Measurements from ENCODE around the gene HTT. TPM values are rescaled to one million over a fixed set of nuclear protein-coding genes. Genes with fewer than 3 reads are reported as not detected.

Gene HTT
- total and polyA plus RNA-seq, 2 donors: 12.8 to 17.9 TPM

DNA sequence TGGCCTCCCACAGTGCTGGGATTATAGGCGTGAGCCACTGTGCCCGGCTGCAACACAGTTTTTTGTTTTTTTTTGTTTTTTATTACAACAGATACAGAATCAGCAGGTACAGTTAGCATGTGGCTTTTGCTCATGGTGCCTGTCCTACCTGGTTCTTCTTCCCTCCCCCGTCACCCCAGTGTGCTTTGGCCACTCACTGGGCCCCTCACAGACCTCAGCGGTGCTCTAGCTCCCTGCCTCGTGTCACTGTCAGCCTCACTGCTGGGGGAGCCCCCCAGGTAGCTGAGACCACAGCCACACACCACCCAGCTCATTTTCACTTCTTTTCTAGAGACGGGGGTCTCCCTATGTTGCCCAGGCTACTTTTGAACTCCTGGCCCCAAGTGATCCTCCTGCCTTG is 38.8 kb upstream of the HTT start:
- no peak for DNase-seq (ENCODE audit: low read depth in 6 of 9, low spot score in 9 of 9)
- Histone ChIP-seq H3K4me3 (ENCODE audit: low read length in 2 of 2) (no peak overlapping the region), H3K4me1 (ENCODE audit: control insufficient read depth in 2 of 2, insufficient read depth in 2 of 2, low read length in 2 of 2) (peaks cover 0 to 3% of the 10 kb centered on the region in 2 donors), H3K27ac (ENCODE audit: low read depth in 1 of 2, low read length in 1 of 2) (no peak overlapping the region), H3K9me3 (ENCODE audit: control insufficient read depth in 2 of 2, insufficient read depth in 1 of 2, low read length in 1 of 2) (no peaks in the 10 kb centered on the region), H3K36me3 (ENCODE audit: control insufficient read depth in 2 of 2, insufficient read depth in 2 of 2, low read length in 1 of 2) (no peaks in the 10 kb centered on the region), H3K27me3 (ENCODE audit: control insufficient read depth in 2 of 2, insufficient read depth in 1 of 2, low read length in 1 of 2) (peaks cover 0 to 16% of the 10 kb centered on the region in 2 donors)
- WGBS: 93% methylated on average over 6 of the region's 6 CpGs

DNA sequence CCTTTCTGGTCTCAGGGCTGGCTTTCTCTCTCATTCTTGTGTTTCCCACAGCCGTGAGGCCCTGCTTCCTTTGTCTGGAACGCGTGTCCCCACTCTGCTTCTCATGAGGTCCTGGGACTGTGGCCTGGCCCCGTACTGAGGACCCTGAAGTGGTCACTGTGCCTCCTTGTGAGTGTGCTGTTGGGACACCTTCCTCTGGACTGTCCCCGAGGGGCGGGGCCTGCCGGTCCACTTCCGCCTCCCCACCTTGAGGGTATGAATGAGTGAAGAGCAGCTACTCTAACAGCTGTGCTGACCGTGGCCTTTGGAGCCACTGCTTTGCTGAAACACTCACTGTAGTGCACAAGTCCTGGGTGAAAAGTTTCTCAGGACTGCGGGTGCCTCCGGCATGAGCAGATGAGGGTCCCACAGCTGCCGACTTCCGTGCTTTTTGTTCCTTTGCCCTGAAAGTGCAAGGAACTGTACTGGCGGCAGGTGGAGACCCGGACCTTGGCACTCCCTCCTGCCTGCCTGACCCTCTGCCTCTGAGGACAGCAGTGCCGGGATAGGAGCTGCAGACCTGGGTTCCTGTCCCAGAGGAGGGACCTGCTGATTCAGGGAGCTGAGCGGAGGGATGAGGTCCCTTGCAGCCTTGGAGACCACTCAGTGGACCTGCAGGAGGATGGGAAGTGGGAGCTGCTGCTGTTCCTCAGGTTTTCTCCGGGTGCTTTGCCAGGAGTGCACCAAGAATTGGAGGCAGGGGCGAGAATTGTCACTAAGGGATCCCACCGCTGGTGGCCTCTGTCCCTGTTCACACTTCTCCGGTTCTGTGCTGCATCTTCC is 38.1 kb upstream of the HTT start:
- Histone ChIP-seq H3K4me3 (ENCODE audit: low read length in 2 of 2) (no peak overlapping the region), H3K4me1 (ENCODE audit: control insufficient read depth in 2 of 2, insufficient read depth in 2 of 2, low read length in 2 of 2) (peaks cover 0 to 4% of the 10 kb centered on the region in 2 donors), H3K27me3 (ENCODE audit: control insufficient read depth in 2 of 2, insufficient read depth in 1 of 2, low read length in 1 of 2) (peaks cover 0 to 23% of the 10 kb centered on the region in 2 donors), H3K36me3 (ENCODE audit: control insufficient read depth in 2 of 2, insufficient read depth in 2 of 2, low read length in 1 of 2) (no peaks in the 10 kb centered on the region), H3K9me3 (ENCODE audit: control insufficient read depth in 2 of 2, insufficient read depth in 1 of 2, low read length in 1 of 2) (no peaks in the 10 kb centered on the region), H3K27ac (ENCODE audit: low read depth in 1 of 2, low read length in 1 of 2) (no peak overlapping the region)
- no peak for DNase-seq (ENCODE audit: low read depth in 6 of 9, low spot score in 9 of 9)
- 96% methylated on average over 21 of the region's 21 CpGs for WGBS

DNA sequence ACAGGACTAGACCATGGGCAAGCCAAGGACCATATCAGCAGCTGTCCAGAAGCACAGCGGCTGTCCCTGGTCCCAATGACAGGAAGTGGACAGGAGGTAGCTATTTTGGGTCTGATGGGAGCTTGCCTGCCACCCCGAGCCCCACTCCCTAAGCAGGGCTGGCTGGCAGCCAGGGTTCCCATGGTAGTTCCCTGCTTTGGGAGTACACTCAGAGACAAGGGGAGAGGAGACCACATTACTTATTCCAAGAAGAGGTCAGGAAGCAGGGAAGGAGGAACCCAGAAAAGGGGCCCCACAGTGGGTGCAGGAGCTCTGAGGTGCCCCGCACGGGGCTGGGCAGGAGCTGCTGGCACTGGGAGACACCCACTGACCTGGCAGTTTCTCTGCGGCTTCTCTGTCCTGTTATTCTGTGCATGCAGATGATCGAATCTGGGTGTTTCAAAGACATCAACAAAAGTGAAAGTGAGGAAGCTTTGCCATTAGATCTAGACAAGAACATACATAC is 36.5 kb upstream of the HTT start:
- Histone ChIP-seq H3K9me3 (ENCODE audit: control insufficient read depth in 2 of 2, insufficient read depth in 1 of 2, low read length in 1 of 2) (no peaks in the 10 kb centered on the region), H3K4me3 (ENCODE audit: low read length in 2 of 2) (no peak overlapping the region), H3K27ac (ENCODE audit: low read depth in 1 of 2, low read length in 1 of 2) (no peak overlapping the region), H3K4me1 (ENCODE audit: control insufficient read depth in 2 of 2, insufficient read depth in 2 of 2, low read length in 2 of 2) (peaks cover 0 to 4% of the 10 kb centered on the region in 2 donors), H3K27me3 (ENCODE audit: control insufficient read depth in 2 of 2, insufficient read depth in 1 of 2, low read length in 1 of 2) (peaks cover 0 to 39% of the 10 kb centered on the region in 2 donors), H3K36me3 (ENCODE audit: control insufficient read depth in 2 of 2, insufficient read depth in 2 of 2, low read length in 1 of 2) (no peaks in the 10 kb centered on the region)
- no peak for DNase-seq (ENCODE audit: low read depth in 6 of 9, low spot score in 9 of 9)
- WGBS: 2% methylated on average over 6 of the region's 6 CpGs

DNA sequence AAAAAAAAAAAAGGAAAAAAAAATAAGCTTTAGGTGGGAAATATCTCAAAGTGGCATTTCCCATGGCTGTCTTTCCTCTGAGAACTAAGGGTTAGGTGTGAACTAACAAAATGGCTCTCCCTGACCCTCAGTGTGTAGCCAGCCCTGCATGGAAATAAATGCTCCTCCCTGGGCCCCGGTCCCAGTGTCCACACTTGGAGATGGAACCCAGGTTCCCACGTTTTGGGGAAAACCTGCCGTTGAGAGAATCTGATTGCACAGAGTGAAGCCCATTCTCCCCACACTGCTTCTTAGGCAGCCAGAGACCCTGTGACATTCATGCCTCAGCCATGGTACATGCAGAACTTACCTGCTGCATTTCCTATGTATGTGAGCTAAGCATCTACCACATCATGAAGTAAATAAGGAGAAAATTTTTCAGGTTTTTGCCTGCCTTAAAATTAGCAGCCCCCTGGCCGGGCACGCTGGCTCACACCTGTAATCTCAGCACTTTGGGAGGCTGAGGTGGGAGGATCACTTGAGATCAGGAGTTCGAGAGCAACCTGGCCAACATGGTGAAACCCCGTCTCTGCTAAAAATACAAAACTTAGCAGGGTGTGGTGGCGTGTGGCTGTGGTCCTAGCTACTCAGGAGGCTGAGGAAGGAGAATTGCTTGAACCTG is 34.6 kb upstream of the HTT start:
- no peaks in the 10 kb centered on the region for H3K36me3 ChIP-seq (ENCODE audit: control insufficient read depth in 2 of 2, insufficient read depth in 2 of 2, low read length in 1 of 2)
- peaks cover 0 to 43% of the 10 kb centered on the region in 2 donors for H3K27me3 ChIP-seq (ENCODE audit: control insufficient read depth in 2 of 2, insufficient read depth in 1 of 2, low read length in 1 of 2)
- H3K27ac ChIP-seq (ENCODE audit: low read depth in 1 of 2, low read length in 1 of 2): no peak overlapping the region
- H3K4me3 ChIP-seq (ENCODE audit: low read length in 2 of 2): no peak overlapping the region
- peaks cover 0 to 4% of the 10 kb centered on the region in 2 donors for H3K4me1 ChIP-seq (ENCODE audit: control insufficient read depth in 2 of 2, insufficient read depth in 2 of 2, low read length in 2 of 2)
- DNase-seq (ENCODE audit: low read depth in 6 of 9, low spot score in 9 of 9): no peak
- WGBS: 97% methylated on average over 8 of the region's 8 CpGs
- no peaks in the 10 kb centered on the region for H3K9me3 ChIP-seq (ENCODE audit: control insufficient read depth in 2 of 2, insufficient read depth in 1 of 2, low read length in 1 of 2)

DNA sequence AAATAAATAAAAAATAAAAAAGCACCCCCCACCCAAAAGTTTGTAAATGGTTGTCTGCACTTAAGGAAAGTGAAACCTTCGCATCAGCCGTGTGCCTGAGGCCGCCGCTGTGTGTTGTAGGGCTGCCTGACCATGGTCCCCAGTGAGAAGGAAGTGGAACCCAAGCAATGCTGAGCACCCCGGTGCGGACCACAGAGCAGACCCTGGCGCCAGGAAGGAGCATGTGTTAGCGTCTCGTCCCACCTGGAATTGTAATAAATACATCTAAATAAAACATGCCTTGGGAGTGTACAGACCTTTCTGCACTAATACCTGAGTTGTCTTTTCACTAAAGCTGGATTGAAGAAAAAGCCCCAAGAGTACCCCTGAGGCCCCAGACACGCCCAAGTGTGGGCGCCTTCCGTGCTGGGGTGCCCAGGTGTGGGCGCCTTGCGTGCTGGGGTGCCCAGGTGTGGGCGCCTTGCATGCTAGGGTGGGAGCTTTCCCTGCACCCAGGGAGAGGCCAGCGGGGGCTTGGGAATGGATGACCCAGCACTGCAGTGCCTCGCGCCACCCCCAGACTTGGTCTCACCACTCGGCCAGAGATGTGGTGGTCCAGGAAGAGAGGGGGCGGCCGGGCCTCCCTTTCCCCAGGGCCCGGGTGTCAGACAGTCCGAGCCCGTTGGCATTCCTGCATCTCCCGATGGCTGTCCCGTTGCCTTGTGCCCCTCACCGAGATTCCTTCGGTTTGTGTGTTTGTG is 33.9 kb upstream of the HTT start:
- WGBS: 91% methylated on average over 28 of the region's 28 CpGs
- Histone ChIP-seq H3K27me3 (ENCODE audit: control insufficient read depth in 2 of 2, insufficient read depth in 1 of 2, low read length in 1 of 2) (peaks cover 0 to 45% of the 10 kb centered on the region in 2 donors), H3K4me1 (ENCODE audit: control insufficient read depth in 2 of 2, insufficient read depth in 2 of 2, low read length in 2 of 2) (peaks cover 4 to 10% of the 10 kb centered on the region in 2 donors)

DNA sequence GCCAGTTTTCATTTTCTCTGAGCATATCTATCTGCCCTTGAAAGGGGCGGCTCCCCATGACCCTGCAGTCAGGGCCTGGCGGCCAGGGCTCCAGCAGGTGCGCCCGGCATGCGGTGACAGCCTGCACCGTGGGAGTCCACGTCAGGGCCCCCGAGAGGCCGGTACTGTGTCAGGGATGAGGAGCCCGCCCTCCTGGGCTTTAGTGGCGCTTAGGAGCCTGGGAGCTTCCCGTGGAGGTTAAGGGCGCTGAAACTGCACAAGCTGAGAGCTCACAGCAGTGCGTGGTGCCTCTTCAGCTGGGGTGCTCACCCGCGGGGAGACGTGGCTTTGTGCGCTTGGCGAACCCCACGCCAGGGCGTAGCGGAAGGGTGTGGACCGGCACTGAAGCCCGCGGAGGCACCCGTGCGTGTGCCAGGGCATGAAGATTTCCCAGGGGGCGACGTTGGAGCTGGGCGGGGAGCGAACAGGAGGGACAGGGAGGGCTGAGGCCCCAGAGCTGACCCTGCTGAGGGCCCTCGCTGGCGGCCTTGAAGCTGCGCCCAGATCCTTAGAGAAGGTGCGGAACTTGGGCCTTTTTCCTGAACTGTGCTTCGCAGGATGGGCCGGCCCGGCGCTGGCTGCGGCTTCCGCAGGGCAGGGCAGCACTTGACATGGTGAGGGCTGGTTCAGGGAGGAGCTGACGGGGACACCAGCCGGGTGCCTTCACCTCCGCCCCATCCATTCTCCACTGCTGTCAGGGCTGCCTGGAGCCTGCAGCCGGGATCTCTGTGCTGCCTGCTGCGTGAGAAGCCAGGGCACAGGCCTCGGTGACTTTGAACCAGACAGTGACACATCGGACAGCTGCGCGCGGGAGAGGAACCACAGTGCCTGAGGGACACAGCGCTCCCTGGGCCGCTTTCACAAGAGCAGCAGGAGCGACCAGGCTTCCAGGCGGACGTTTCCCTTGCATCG is 33.0 kb upstream of the HTT start:
- Histone ChIP-seq H3K27me3 (ENCODE audit: control insufficient read depth in 2 of 2, insufficient read depth in 1 of 2, low read length in 1 of 2) (peaks cover 0 to 46% of the 10 kb centered on the region in 2 donors), H3K4me3 (ENCODE audit: low read length in 2 of 2) (peak overlapping the region in 1 of 2 donors; percentile 44), H3K36me3 (ENCODE audit: control insufficient read depth in 2 of 2, insufficient read depth in 2 of 2, low read length in 1 of 2) (no peaks in the 10 kb centered on the region), H3K4me1 (ENCODE audit: control insufficient read depth in 2 of 2, insufficient read depth in 2 of 2, low read length in 2 of 2) (peaks cover 4 to 10% of the 10 kb centered on the region in 2 donors), H3K9me3 (ENCODE audit: control insufficient read depth in 2 of 2, insufficient read depth in 1 of 2, low read length in 1 of 2) (peaks cover 0 to 4% of the 10 kb centered on the region in 2 donors), H3K27ac (ENCODE audit: low read depth in 1 of 2, low read length in 1 of 2) (peak overlapping the region in 1 of 2 donors; percentile 70)
- DNase-seq (ENCODE audit: low read depth in 6 of 9, low spot score in 9 of 9): no peak
- WGBS: 44% methylated on average over 57 of the region's 57 CpGs

More for the DNA sequence above, 33.9 kb upstream of the HTT start:
- H3K27ac ChIP-seq (ENCODE audit: low read depth in 1 of 2, low read length in 1 of 2): no peak overlapping the region
- no peaks in the 10 kb centered on the region for H3K36me3 ChIP-seq (ENCODE audit: control insufficient read depth in 2 of 2, insufficient read depth in 2 of 2, low read length in 1 of 2)
- H3K9me3 ChIP-seq (ENCODE audit: control insufficient read depth in 2 of 2, insufficient read depth in 1 of 2, low read length in 1 of 2): peaks cover 0 to 2% of the 10 kb centered on the region in 2 donors
- no peak overlapping the region for H3K4me3 ChIP-seq (ENCODE audit: low read length in 2 of 2)
- DNase-seq (ENCODE audit: low read depth in 6 of 9, low spot score in 9 of 9): no peak

DNA sequence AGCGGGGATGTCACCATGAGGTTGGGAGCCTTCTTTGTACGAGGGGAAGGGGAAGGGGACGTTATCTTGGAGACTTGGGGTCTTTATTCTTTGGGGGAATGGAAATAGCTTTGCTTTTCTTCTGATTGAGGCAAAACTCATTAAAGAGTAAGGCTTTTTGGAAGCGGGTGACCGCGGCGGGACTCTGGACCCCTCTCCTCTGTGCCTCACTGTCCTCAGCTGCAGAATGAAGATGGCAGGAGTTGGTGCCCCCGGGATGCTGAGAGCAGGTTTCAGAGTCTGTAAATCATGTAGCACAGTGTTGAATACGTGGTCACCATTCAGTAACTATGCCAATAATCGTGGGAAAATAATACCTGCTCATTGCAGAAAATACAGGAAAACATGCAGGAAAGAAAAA is 32.3 kb upstream of the HTT start:
- Histone ChIP-seq H3K9me3 (ENCODE audit: control insufficient read depth in 2 of 2, insufficient read depth in 1 of 2, low read length in 1 of 2) (peaks cover 0 to 4% of the 10 kb centered on the region in 2 donors), H3K4me1 (ENCODE audit: control insufficient read depth in 2 of 2, insufficient read depth in 2 of 2, low read length in 2 of 2) (peaks cover 4 to 9% of the 10 kb centered on the region in 2 donors), H3K27me3 (ENCODE audit: control insufficient read depth in 2 of 2, insufficient read depth in 1 of 2, low read length in 1 of 2) (peaks cover 0 to 43% of the 10 kb centered on the region in 2 donors), H3K4me3 (ENCODE audit: low read length in 2 of 2) (peak overlapping the region in 1 of 2 donors; percentile 44), H3K27ac (ENCODE audit: low read depth in 1 of 2, low read length in 1 of 2) (no peak overlapping the region), H3K36me3 (ENCODE audit: control insufficient read depth in 2 of 2, insufficient read depth in 2 of 2, low read length in 1 of 2) (no peaks in the 10 kb centered on the region)
- no peak for DNase-seq (ENCODE audit: low read depth in 6 of 9, low spot score in 9 of 9)
- WGBS: 70% methylated on average over 10 of the region's 10 CpGs

All from thymus (tissue), 11 donors.